Measurements from ENCODE around the gene RAC3.

DNA sequence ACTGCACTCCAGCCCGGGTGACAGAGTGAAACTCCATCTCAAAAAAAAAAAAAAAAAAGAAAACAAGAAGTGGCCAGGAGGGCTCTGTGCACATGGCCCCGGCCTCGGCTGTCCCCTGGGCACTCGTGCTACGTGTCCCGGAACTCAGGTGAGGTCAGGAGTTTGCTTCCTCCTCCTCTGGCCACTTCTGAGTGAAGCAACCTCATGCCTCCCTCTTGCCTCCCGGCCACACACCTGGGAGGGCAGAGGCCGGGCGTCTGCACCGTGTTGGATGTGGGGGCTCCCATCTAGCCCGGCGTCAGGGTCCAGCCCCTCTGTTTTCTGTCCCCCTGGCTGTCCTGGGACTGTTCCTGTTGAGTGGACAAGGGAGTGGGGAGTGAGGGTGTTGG lies 31.9 kb upstream of the RAC3 start:
- TF ChIP-seq, protein P1, sequence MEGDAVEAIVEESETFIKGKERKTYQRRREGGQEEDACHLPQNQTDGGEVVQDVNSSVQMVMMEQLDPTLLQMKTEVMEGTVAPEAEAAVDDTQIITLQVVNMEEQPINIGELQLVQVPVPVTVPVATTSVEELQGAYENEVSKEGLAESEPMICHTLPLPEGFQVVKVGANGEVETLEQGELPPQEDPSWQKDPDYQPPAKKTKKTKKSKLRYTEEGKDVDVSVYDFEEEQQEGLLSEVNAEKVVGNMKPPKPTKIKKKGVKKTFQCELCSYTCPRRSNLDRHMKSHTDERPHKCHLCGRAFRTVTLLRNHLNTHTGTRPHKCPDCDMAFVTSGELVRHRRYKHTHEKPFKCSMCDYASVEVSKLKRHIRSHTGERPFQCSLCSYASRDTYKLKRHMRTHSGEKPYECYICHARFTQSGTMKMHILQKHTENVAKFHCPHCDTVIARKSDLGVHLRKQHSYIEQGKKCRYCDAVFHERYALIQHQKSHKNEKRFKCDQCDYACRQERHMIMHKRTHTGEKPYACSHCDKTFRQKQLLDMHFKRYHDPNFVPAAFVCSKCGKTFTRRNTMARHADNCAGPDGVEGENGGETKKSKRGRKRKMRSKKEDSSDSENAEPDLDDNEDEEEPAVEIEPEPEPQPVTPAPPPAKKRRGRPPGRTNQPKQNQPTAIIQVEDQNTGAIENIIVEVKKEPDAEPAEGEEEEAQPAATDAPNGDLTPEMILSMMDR (IDR thresholded peaks at IDR 0.05), result no peak
- TF ChIP-seq POLR2A (IDR thresholded peaks at IDR 0.05), result no peak

All from testis (tissue), 2 donors.